Measurements from ENCODE around the gene UMOD.

Gene UMOD

DNA sequence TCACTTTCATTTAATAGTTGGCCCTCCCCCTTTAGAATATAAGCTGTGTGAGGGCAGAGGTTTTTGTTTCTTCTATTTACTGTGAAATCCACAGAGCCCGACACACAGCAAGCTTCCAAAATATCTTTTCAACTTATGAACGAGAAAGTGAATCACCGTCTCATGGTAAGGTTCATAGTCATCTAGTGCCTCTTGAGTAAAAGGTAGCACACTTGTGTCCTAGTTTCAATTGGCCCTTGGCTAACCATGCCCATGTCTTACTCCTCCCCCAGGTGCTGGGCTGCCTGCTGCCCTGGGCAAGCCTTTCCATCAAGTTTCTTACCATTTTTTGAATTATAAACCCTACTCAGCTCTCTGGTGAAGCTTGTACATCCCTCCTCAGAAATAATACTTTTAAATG, 12.8 kb downstream of the UMOD start:
- no peak overlapping the region for H3K27ac ChIP-seq (ENCODE audit: low read depth, low read length)
- H3K27me3 ChIP-seq (ENCODE audit: control insufficient read depth, low read length), result peaks cover 4% of the 10 kb centered on the region; the same call in 1 of the 2 replicates
- no peak overlapping the region for H3K4me3 ChIP-seq (ENCODE audit: low read length)
- TF ChIP-seq CTCF (IDR thresholded peaks at IDR 0.05; ENCODE audit: low read depth, low read length, poor library complexity, severe bottlenecking) (no peak), EZH2phosphoT487 (IDR thresholded peaks at IDR 0.05; ENCODE audit: borderline replicate concordance, low read length) (no peak)
- H3K36me3 ChIP-seq (ENCODE audit: control insufficient read depth, low read length), result no peaks in the 10 kb centered on the region
- no peaks in the 10 kb centered on the region for H3K79me2 ChIP-seq (ENCODE audit: control insufficient read depth, low read length)
- H3K9me2 ChIP-seq (replicated peaks; ENCODE audit: control insufficient read depth, low read length), result no peaks in the 10 kb centered on the region
- H3K4me2 ChIP-seq (ENCODE audit: low read length), result no peak overlapping the region
- no peaks in the 10 kb centered on the region for H3K9me3 ChIP-seq (ENCODE audit: control insufficient read depth, insufficient read depth, low read length)
- H3F3A ChIP-seq (ENCODE audit: control insufficient read depth, insufficient read depth), result no peaks in the 10 kb centered on the region
- H4K20me1 ChIP-seq (ENCODE audit: control insufficient read depth, insufficient read depth, low read depth, low read length), result no peaks in the 10 kb centered on the region
- H3K4me1 ChIP-seq (ENCODE audit: control insufficient read depth, low read length), result no peaks in the 10 kb centered on the region

- TF ChIP-seq EZH2phosphoT487 (IDR thresholded peaks at IDR 0.05; ENCODE audit: borderline replicate concordance, low read length) (no peak), CTCF (IDR thresholded peaks at IDR 0.05; ENCODE audit: low read depth, low read length, poor library complexity, severe bottlenecking) (no peak)
- Histone ChIP-seq H3K9me3 (ENCODE audit: control insufficient read depth, insufficient read depth, low read length) (no peaks in the 10 kb centered on the region), H3K36me3 (ENCODE audit: control insufficient read depth, low read length) (no peaks in the 10 kb centered on the region), H3K79me2 (ENCODE audit: control insufficient read depth, low read length) (no peaks in the 10 kb centered on the region), H3K4me3 (ENCODE audit: low read length) (no peak overlapping the region), H3K27ac (ENCODE audit: low read depth, low read length) (no peak overlapping the region), H4K20me1 (ENCODE audit: control insufficient read depth, insufficient read depth, low read depth, low read length) (no peaks in the 10 kb centered on the region), H3K4me2 (ENCODE audit: low read length) (no peak overlapping the region), H3K4me1 (ENCODE audit: control insufficient read depth, low read length) (no peaks in the 10 kb centered on the region), H3F3A (ENCODE audit: control insufficient read depth, insufficient read depth) (no peaks in the 10 kb centered on the region), H3K9me2 (replicated peaks; ENCODE audit: control insufficient read depth, low read length) (no peaks in the 10 kb centered on the region), H3K27me3 (ENCODE audit: control insufficient read depth, low read length) (peaks cover 4% of the 10 kb centered on the region; the same call in 1 of the 2 replicates)
Observed at GRCh38 chr16:20336955-20337354, 15.6 kb downstream of the UMOD start.

DNA sequence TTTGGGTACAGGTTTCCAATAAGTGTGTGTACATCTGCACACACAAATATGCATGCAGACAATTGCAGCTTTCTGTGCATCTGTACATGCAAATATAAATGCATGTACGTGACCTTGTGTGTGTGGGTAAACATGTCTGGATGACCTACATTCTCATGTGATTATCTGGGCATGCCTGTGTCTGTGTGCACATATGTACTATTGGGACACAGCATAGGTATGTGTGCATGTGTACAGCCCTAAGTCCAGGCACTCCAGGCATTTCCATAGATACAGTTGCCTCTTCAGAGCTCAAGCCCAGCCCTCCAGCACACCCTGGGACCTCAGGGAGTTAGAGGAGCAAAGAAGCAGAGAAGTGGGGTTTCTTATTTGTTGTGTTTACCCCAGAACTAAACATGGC, 18.1 kb downstream of the UMOD start:
- no peaks in the 10 kb centered on the region for H3K36me3 ChIP-seq (ENCODE audit: control insufficient read depth, low read length)
- H3F3A ChIP-seq (ENCODE audit: control insufficient read depth, insufficient read depth), result no peaks in the 10 kb centered on the region
- H3K4me3 ChIP-seq (ENCODE audit: low read length), result no peak overlapping the region
- no peaks in the 10 kb centered on the region for H3K4me1 ChIP-seq (ENCODE audit: control insufficient read depth, low read length)
- H3K79me2 ChIP-seq (ENCODE audit: control insufficient read depth, low read length), result no peaks in the 10 kb centered on the region
- no peaks in the 10 kb centered on the region for H3K9me3 ChIP-seq (ENCODE audit: control insufficient read depth, insufficient read depth, low read length)
- peaks cover 4% of the 10 kb centered on the region; the same call in 1 of the 2 replicates for H3K27me3 ChIP-seq (ENCODE audit: control insufficient read depth, low read length)
- H3K4me2 ChIP-seq (ENCODE audit: low read length), result no peak overlapping the region
- no peaks in the 10 kb centered on the region for H3K9me2 ChIP-seq (replicated peaks; ENCODE audit: control insufficient read depth, low read length)
- TF ChIP-seq CTCF (IDR thresholded peaks at IDR 0.05; ENCODE audit: low read depth, low read length, poor library complexity, severe bottlenecking), result no peak
- no peak for TF ChIP-seq EZH2phosphoT487 (IDR thresholded peaks at IDR 0.05; ENCODE audit: borderline replicate concordance, low read length)
- no peaks in the 10 kb centered on the region for H4K20me1 ChIP-seq (ENCODE audit: control insufficient read depth, insufficient read depth, low read depth, low read length)
- no peak overlapping the region for H3K27ac ChIP-seq (ENCODE audit: low read depth, low read length)

All from DOHH2 (cell line).